ENCODE results near the gene EBPL. TPM values are rescaled to one million over a fixed set of nuclear protein-coding genes. Genes with fewer than 3 reads are reported as not detected.

Gene EBPL
- 10 to 100 TPM; 33.6 to 36.8 (median 34.0) TPM for total RNA-seq
- long read RNA-seq, donor 1, transcript EBPL-201 (4 exons, 914 nt), result major isoform, 28 of 36 reads
- long read RNA-seq, donor 1, partial matches to known transcripts, result 2 of 36 reads
- long read RNA-seq, donor 1, other reads (novel, unspliced or antisense), result 3 of 36 reads
- long read RNA-seq, donor 2, partial matches to known transcripts, result 0 of 5 reads
- long read RNA-seq, donor 2, other reads (novel, unspliced or antisense), result 0 of 5 reads

DNA sequence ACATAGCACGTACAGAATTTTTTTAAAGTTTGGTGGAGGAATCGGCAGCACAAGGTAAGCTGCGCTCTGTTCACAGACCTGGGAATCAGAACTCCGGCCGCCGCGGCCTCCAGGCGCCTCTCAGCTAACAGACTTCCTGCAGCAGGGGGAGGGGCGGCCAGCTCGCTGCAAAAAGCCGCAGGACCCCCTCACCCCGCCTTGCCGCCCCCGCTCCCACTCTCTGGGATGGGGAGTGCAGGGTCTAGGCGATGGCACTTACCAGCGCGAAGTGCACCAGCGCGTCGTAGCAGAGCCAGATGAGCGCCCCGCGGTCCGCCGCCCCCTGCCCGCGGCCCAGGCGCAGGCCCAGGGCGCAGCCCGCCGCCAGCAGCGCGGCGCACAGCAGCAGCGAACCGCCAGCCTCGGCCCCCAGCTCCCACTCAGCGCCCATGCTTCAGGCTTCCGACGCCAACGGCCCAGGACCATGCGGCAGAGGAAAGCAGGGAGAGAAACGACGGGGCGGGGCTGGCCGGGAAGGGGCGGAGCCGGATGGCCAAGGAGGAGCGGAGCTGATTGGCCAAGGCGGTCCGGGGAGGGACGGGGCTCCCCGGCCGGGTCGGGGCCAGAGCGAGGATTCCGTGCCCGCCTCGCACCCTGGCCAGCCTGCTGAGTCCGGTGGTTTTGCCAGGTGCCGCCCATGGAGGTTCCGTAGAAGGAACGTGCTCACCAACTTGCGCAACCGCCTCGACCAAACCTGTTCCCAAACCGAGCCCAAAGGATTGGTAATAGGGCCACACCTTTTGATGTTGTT, at the start of gene EBPL:
Gene EBPL, minus strand, starts transcription at position 492 of the 790 bp plus-strand sequence. Its CDS starts 62 bp downstream, at position 430.
- intact Hi-C loops (cut with DNase I, micrococcal nuclease), result loop anchor here in 1 of 2 donors (10.0 kb wide), 1 partner anchor 104 kb away; the partner anchor contains the start of gene KPNA3
- TF ChIP-seq, protein P1, sequence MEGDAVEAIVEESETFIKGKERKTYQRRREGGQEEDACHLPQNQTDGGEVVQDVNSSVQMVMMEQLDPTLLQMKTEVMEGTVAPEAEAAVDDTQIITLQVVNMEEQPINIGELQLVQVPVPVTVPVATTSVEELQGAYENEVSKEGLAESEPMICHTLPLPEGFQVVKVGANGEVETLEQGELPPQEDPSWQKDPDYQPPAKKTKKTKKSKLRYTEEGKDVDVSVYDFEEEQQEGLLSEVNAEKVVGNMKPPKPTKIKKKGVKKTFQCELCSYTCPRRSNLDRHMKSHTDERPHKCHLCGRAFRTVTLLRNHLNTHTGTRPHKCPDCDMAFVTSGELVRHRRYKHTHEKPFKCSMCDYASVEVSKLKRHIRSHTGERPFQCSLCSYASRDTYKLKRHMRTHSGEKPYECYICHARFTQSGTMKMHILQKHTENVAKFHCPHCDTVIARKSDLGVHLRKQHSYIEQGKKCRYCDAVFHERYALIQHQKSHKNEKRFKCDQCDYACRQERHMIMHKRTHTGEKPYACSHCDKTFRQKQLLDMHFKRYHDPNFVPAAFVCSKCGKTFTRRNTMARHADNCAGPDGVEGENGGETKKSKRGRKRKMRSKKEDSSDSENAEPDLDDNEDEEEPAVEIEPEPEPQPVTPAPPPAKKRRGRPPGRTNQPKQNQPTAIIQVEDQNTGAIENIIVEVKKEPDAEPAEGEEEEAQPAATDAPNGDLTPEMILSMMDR (IDR thresholded peaks at IDR 0.05), result no peak
- ATAC-seq (peak; percentile 95), DNase-seq (peak; percentile 96 to 98 (median 97))
- Histone ChIP-seq H3K36me3 (ENCODE audit: low read depth) (no peaks in the 10 kb centered on the region), H3K9me3 (no peaks in the 10 kb centered on the region), H3K4me1 (ENCODE audit: low read depth) (peaks cover 19% of the 10 kb centered on the region), H3K4me3 (peak within 1 kb of the TSS; percentile 46)

DNA sequence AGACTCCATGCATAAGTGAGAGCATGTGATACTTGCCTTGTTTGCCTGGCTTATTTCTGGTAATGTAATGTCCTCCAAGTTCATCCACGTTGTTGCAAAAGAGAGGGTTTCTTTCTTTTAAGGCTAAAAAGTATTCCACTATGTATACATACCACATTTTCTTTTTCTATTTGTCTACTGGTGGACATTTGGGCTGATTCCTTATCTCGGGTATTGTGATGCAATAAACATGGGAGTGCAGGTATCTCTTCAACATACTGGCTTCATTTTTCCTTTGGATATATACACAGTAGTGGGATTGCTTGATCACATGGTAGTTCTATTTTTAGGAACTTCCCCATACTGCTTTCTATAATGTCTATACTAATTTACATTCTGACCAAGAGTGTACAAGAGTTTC, 49.6 kb upstream of the EBPL start:
- ATAC-seq (no peak), DNase-seq (no peak)
- TF ChIP-seq, protein P1 (IDR thresholded peaks at IDR 0.05), result no peak
- no peaks in the 10 kb centered on the region for H3K36me3 ChIP-seq (ENCODE audit: low read depth)
- no peak overlapping the region for H3K4me3 ChIP-seq
- intact Hi-C loops (cut with DNase I, micrococcal nuclease), result no loop called here
- H3K9me3 ChIP-seq, result no peaks in the 10 kb centered on the region
- H3K4me1 ChIP-seq (ENCODE audit: low read depth), result peaks cover 14% of the 10 kb centered on the region

DNA sequence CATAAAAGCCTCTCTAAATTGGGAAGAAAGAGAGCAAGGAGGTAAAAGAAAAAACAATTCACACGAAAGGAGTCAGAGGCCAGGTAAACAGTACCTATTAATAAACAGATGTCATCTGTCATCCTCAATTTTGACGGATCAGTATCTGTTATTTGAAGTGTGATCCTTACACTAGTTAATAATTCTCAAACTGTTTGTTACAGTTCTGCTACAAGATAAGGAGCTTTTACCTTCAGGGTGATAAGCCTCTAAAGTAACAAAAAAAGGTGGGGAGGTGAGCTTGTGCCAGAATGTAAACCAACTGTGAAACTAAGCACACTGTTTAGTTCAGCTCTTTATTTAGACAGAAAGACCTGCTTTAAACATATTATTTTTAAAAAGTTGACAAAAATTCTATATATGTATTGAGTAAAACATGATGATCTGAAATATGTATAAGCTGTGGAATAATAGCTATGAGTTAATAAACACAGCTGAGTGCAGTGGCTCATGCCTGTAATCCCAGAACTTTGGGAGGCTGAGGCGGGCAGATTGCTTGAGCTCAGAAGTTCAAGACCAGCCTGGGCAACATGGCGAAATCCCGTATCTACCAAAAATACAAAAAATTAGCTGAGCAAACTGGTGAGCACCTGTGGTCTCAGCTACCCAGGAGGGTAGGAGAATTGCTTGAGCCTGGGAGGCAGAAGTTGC, 48.4 kb upstream of the EBPL start:
- H3K36me3 ChIP-seq (ENCODE audit: low read depth), result no peaks in the 10 kb centered on the region
- H3K4me3 ChIP-seq, result no peak overlapping the region
- TF ChIP-seq, protein P1 (IDR thresholded peaks at IDR 0.05), result no peak
- H3K9me3 ChIP-seq, result no peaks in the 10 kb centered on the region
- ATAC-seq (peak; percentile 67), DNase-seq (no peak)
- peaks cover 9% of the 10 kb centered on the region for H3K4me1 ChIP-seq (ENCODE audit: low read depth)
- intact Hi-C loops (cut with DNase I, micrococcal nuclease), result no loop called here

DNA sequence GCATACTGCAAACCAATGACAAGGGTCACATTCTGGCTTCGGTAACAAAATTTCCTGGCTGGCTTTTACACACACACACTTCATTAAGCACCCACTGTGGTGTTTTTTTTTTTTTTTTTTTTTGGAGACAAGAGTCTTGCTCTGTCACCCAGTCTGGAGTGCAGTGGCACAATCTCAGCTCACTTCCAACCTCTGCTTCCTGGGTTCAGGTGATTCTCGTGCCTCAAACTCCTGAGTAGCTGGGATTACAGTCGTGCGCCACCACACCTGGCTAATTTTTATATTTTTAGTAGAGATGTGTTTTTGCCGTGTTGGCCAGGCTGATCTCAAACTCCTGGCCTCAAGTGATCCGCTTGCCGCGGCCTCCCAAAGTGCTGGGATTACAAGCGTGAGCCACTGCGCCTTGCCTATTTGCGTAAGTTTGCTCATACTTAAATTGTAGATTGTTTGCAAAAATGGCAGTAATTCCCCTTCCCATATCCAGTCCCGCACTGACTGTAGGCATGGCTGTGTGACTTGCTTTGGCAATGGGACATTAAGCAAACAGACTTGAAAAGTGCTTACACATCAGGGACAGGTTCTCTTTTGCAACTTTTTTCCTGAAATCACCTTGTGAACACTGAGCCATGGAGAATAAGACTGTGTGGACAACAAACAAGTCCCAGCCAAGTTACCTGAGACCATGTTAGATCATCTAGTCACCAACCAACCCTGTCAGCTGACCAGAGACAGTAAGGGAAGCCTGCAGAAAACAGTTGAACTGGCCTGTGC, 42.1 kb upstream of the EBPL start:
- DNase-seq, result no peak
- Histone ChIP-seq H3K4me1 (ENCODE audit: low read depth) (no peaks in the 10 kb centered on the region), H3K36me3 (ENCODE audit: low read depth) (no peaks in the 10 kb centered on the region), H3K4me3 (no peak overlapping the region), H3K9me3 (no peaks in the 10 kb centered on the region)
- no peak for ATAC-seq
- intact Hi-C loops (cut with DNase I, micrococcal nuclease), result no loop called here
- TF ChIP-seq, protein P1 (IDR thresholded peaks at IDR 0.05), result no peak

DNA sequence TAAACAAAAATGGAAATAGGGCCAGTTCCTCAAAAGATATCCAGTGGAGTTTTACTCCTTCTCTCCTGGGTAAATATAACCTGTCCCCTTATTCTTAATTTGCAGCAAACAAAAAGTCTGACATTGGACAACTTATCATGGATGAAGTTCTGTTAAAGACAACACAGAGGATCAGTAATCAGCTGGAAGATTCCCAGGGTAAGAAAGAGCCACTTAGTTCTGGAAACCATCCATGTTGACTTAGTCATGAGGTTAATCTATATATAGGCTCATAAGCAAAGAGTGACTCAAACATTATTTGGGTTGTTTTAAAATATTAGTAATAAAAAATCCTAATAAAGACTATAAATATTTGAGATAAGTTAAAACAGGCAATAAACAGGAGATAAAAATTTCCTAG, 40.5 kb upstream of the EBPL start:
- DNase-seq, result no peak
- TF ChIP-seq, protein P1 (IDR thresholded peaks at IDR 0.05), result no peak
- no peaks in the 10 kb centered on the region for H3K9me3 ChIP-seq
- no peak for ATAC-seq
- H3K36me3 ChIP-seq (ENCODE audit: low read depth), result no peaks in the 10 kb centered on the region
- H3K4me3 ChIP-seq, result no peak overlapping the region
- H3K4me1 ChIP-seq (ENCODE audit: low read depth), result no peaks in the 10 kb centered on the region
- intact Hi-C loops (cut with DNase I, micrococcal nuclease), result no loop called here
